ENCODE results near the gene CSGALNACT2.

DNA sequence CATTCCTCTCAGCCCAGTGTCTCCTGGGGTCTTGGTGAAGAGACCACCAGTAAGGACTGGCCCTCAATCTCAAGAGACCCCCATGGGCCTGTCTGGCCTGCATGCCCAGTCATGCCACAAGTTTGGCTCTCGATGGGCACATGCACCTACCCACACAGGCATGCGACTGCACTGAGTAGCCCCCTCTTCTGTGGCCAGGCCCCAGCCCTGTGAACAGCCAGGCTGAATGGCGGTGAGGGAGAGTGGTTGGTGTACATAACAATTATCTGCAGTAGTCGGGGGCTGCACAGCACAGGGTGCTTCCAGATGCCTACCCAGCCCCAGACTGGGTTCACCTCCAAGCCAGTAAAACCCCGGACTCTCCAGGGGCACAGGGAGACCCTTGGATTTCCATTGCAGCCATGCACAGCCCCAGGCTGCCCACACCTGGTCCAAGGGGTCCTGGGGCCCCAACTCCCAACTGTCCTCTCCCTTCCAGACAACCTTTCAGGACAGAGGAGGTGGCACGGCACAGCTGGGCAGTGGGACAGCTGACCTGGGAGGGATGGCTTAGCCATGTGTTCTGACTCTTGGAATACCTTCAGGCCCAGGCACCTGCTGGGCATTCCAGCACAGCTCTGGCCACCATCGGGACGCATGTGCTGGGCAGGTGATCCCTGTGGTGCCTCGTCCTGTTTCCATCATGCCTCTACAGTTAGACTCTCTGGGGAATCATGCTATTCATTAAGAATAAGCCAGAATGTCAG lies 21.0 kb upstream of the CSGALNACT2 start:
- TF ChIP-seq, protein P1, sequence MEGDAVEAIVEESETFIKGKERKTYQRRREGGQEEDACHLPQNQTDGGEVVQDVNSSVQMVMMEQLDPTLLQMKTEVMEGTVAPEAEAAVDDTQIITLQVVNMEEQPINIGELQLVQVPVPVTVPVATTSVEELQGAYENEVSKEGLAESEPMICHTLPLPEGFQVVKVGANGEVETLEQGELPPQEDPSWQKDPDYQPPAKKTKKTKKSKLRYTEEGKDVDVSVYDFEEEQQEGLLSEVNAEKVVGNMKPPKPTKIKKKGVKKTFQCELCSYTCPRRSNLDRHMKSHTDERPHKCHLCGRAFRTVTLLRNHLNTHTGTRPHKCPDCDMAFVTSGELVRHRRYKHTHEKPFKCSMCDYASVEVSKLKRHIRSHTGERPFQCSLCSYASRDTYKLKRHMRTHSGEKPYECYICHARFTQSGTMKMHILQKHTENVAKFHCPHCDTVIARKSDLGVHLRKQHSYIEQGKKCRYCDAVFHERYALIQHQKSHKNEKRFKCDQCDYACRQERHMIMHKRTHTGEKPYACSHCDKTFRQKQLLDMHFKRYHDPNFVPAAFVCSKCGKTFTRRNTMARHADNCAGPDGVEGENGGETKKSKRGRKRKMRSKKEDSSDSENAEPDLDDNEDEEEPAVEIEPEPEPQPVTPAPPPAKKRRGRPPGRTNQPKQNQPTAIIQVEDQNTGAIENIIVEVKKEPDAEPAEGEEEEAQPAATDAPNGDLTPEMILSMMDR (IDR thresholded peaks at IDR 0.05): no peak
- TF ChIP-seq POLR2A (IDR thresholded peaks at IDR 0.05): no peak

All from thyroid gland (tissue), 4 donors.